Esophagus squamous epithelium (tissue), 5 donors: ENCODE results near the gene C10orf71. TPM values are rescaled to one million over a fixed set of nuclear protein-coding genes. Genes with fewer than 3 reads are reported as not detected.

ENCODE experiments used
- DNase-seq: peaks from one replicate; lab custom pipeline; 2025; lab: John Stamatoyannopoulos, UW
- H3K27ac ChIP-seq, 4 donors: fragments of 200-600 bp; sonication (generic); one replicate each; pipeline ENCODE4 v1.5.1; 2016 to 2019; ENCODE audit warnings: mild to moderate bottlenecking in 1 of 4
- H3K27me3 ChIP-seq, 4 donors: fragments of 200-600 bp; sonication (generic); 1 replicate in 3 of 4; 2 replicates in 1 of 4; pipeline versions ENCODE4 v1.5.1 to v1.6.0; 2017 to 2021; ENCODE audit warnings: antibody characterized with exemption in 1 of 4
- H3K36me3 ChIP-seq, 3 donors: fragments of 200-600 bp; sonication (generic); one replicate each; pipeline ENCODE4 v1.5.1; 2016 to 2019
- H3K4me1 ChIP-seq, 3 donors: fragments of 200-600 bp; sonication (generic); one replicate each; pipeline ENCODE4 v1.5.1; 2017 to 2019
- H3K4me3 ChIP-seq, 4 donors: fragments of 200-600 bp; sonication (generic); 1 replicate in 3 of 4; 2 replicates in 1 of 4; pipeline ENCODE4 v1.5.1; 2016 to 2019; ENCODE audit warnings: mild to moderate bottlenecking in 2 of 4, moderate library complexity in 1 of 4
- H3K9me3 ChIP-seq, 3 donors: fragments of 200-600 bp; sonication (generic); one replicate each; pipeline ENCODE4 v1.5.1; 2016 to 2019
- POLR2A ChIP-seq, 4 donors: fragments of 450-650 bp; IDR thresholded peaks; one replicate each; pipeline ENCODE4 v1.6.1; 2017; ENCODE audit warnings: antibody characterized with exemption in 4 of 4, mild to moderate bottlenecking in 4 of 4, moderate library complexity in 3 of 4
- WGBS, 2 donors: methylation state at CpG; one replicate each; pipeline ENCODE4 v1.1.5; 2018; 5-methylcytosine and 5-hydroxymethylcytosine counted together
- intact Hi-C: fragments of 100-400 bp; cut with DNase I; formaldehyde crosslinking; loops from one replicate; pipeline ENCODE4 v1.15.0; 2022
- total RNA-seq, 4 donors: library from RNA; depleted of rRNA; stranded (reverse); fragments of >200 nt; gene quantifications; one replicate each; pipeline ENCODE4 v1.1.0, GENCODE V29; 2016
- TF ChIP-seq, protein P1 (sequence below), 6 experiments: fragments of 450-650 bp in 4 of 6; fragments of 200-600 bp in 2 of 6; sonication (generic) in 2 of 6; IDR thresholded peaks; one replicate each; pipeline ENCODE4 v1.5.1; 2016 to 2019; ENCODE audit warnings: antibody characterized with exemption in 6 of 6, mild to moderate bottlenecking in 4 of 6, moderate library complexity in 4 of 6
- donor health status: DM: yes; HTN: yes; CAD: no.

The C10orf71 gene
- total RNA-seq, 4 donors from 2014 or later, result under 0.01 TPM; not detected in 3

- Histone ChIP-seq H3K27ac (no peak overlapping the region), H3K4me3 (no peak overlapping the region), H3K4me1 (no peaks in the 10 kb centered on the region), H3K36me3 (no peaks in the 10 kb centered on the region), H3K27me3 (no peaks in the 10 kb centered on the region), H3K9me3 (peaks cover 0 to 8% (median 0%) of the 10 kb centered on the region in 3 donors)
- WGBS, 2 donors, result 40 to 47% methylated on average over 2 to 4 of the region's 4 CpGs
- TF ChIP-seq, protein P1, sequence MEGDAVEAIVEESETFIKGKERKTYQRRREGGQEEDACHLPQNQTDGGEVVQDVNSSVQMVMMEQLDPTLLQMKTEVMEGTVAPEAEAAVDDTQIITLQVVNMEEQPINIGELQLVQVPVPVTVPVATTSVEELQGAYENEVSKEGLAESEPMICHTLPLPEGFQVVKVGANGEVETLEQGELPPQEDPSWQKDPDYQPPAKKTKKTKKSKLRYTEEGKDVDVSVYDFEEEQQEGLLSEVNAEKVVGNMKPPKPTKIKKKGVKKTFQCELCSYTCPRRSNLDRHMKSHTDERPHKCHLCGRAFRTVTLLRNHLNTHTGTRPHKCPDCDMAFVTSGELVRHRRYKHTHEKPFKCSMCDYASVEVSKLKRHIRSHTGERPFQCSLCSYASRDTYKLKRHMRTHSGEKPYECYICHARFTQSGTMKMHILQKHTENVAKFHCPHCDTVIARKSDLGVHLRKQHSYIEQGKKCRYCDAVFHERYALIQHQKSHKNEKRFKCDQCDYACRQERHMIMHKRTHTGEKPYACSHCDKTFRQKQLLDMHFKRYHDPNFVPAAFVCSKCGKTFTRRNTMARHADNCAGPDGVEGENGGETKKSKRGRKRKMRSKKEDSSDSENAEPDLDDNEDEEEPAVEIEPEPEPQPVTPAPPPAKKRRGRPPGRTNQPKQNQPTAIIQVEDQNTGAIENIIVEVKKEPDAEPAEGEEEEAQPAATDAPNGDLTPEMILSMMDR (IDR thresholded peaks at IDR 0.05), result no peak
- TF ChIP-seq POLR2A (IDR thresholded peaks at IDR 0.05), result no peak
- intact Hi-C loops, result no loop called here
- no peak for DNase-seq
These were observed 52.0 kb downstream of the C10orf71 start for GRCh38 chr10:49350846-49351532.

GRCh38 chr10:49351669-49352068 lies 52.7 kb downstream of the C10orf71 start:
- Histone ChIP-seq H3K4me1 (no peaks in the 10 kb centered on the region), H3K4me3 (no peak overlapping the region), H3K27me3 (no peaks in the 10 kb centered on the region), H3K27ac (no peak overlapping the region), H3K36me3 (no peaks in the 10 kb centered on the region), H3K9me3 (peaks cover 0 to 8% (median 0%) of the 10 kb centered on the region in 3 donors)
- no peak for DNase-seq
- WGBS, 2 donors, result 75 to 80% methylated on average over 3 to 4 of the region's 4 CpGs
- intact Hi-C loops, result no loop called here
- TF ChIP-seq POLR2A (IDR thresholded peaks at IDR 0.05), result no peak
- TF ChIP-seq, protein P1 (IDR thresholded peaks at IDR 0.05), result no peak

GRCh38 chr10:49352323-49352722 lies 53.4 kb downstream of the C10orf71 start:
- Histone ChIP-seq H3K27me3 (no peaks in the 10 kb centered on the region), H3K9me3 (peaks cover 0 to 8% (median under 1%) of the 10 kb centered on the region in 3 donors), H3K36me3 (no peaks in the 10 kb centered on the region), H3K27ac (no peak overlapping the region), H3K4me1 (no peaks in the 10 kb centered on the region), H3K4me3 (no peak overlapping the region)
- no peak for DNase-seq
- WGBS, 2 donors, result 67% methylated on average over 1 of the region's 2 CpGs
- TF ChIP-seq, protein P1 (IDR thresholded peaks at IDR 0.05), result no peak
- TF ChIP-seq POLR2A (IDR thresholded peaks at IDR 0.05), result no peak
- intact Hi-C loops, result no loop called here

GRCh38 chr10:49353026-49353894 lies 54.3 kb downstream of the C10orf71 start:
- no peak for DNase-seq
- Histone ChIP-seq H3K4me1 (no peaks in the 10 kb centered on the region), H3K4me3 (no peak overlapping the region), H3K36me3 (no peaks in the 10 kb centered on the region), H3K27me3 (no peaks in the 10 kb centered on the region), H3K9me3 (peaks cover 0 to 8% (median 5%) of the 10 kb centered on the region in 3 donors), H3K27ac (no peak overlapping the region)
- WGBS, 2 donors, result 83 to 95% methylated on average over 2 to 3 of the region's 6 CpGs
- TF ChIP-seq, protein P1 (IDR thresholded peaks at IDR 0.05), result no peak
- no peak for TF ChIP-seq POLR2A (IDR thresholded peaks at IDR 0.05)
- intact Hi-C loops, result no loop called here
